Stimulated activated CD4-positive, alpha-beta T cell treated with anti-CD3 and anti-CD28 coated beads, Interleukin-12 subunit alpha, Interleukin-12 subunit beta, amount 100 ng/mL, for 24 hours (primary cell): ENCODE results near the gene NR2F1-AS1.

Experiments
- DNase-seq, 2 experiments: peaks; one replicate each; pipeline ENCODE4 v3.0.0-alpha.2; 2020; ENCODE audit warnings: low read depth in 2 of 2

NR2F1-AS1 gene

GRCh38 chr5:93589152-93589828 is 8.3 kb upstream of the NR2F1-AS1 start:
- DNase-seq, result no peak

GRCh38 chr5:93588352-93589151 is 7.5 kb upstream of the NR2F1-AS1 start:
- DNase-seq, result no peak

- no peak for DNase-seq
Observed at GRCh38 chr5:93587597-93588351, 6.8 kb upstream of the NR2F1-AS1 start.

GRCh38 chr5:93586736-93587596 is 5.9 kb upstream of the NR2F1-AS1 start:
- DNase-seq, result no peak

- DNase-seq, result no peak
Observed at GRCh38 chr5:93585767-93586385, 4.9 kb upstream of the NR2F1-AS1 start.

GRCh38 chr5:93585041-93585766 is 4.2 kb upstream of the NR2F1-AS1 start:
- no peak for DNase-seq

- DNase-seq, result no peak
Observed at GRCh38 chr5:93584596-93585040, 3.6 kb upstream of the NR2F1-AS1 start.

GRCh38 chr5:93583768-93584595 is 3.0 kb upstream of the NR2F1-AS1 start:
- DNase-seq, result no peak

- no peak for DNase-seq
Observed at GRCh38 chr5:93583439-93583767, 2.4 kb upstream of the NR2F1-AS1 start.

GRCh38 chr5:93582677-93583438 is 1.8 kb upstream of the NR2F1-AS1 start, which contains the start of gene NR2F1:
NR2F1 (plus strand) TSS chr5:93583222; CDS start chr5:93585024, 1,802 bp downstream.
- no peak for DNase-seq

- DNase-seq, result no peak
Observed at GRCh38 chr5:93582167-93582462, 1.1 kb upstream of the NR2F1-AS1 start.

- DNase-seq, result no peak
Observed at GRCh38 chr5:93580063-93580926, 724 bp downstream of the NR2F1-AS1 start.

- DNase-seq, result no peak
Observed at GRCh38 chr5:93579692-93580062, 1.3 kb downstream of the NR2F1-AS1 start.

- no peak for DNase-seq
Observed at GRCh38 chr5:93578813-93579691, 2.0 kb downstream of the NR2F1-AS1 start.

- DNase-seq, result no peak
Observed at GRCh38 chr5:93577854-93578812, 2.9 kb downstream of the NR2F1-AS1 start.
